ENCODE data around the gene ADSS1.

DNA sequence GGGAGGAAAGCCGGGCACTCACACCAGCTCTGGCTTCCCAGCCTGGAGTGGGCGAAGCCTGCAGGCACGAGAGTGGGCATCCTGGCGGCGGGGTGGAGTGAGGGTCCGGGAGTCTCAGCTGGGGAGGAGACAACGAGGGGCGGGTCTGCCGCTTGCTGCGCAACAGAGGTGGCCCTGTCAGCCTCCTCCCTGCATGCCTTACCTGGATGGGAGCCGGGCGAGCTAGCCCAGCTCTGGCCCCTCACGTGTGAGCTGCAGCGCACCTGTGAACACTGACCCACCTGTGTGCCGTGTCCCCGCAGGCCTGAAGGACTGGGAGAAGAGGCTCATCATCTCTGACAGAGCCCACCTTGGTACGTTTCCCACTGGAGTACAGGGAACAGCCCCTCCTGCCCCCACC is 15.0 kb downstream of the ADSS1 start:
- TF ChIP-seq, protein P1, sequence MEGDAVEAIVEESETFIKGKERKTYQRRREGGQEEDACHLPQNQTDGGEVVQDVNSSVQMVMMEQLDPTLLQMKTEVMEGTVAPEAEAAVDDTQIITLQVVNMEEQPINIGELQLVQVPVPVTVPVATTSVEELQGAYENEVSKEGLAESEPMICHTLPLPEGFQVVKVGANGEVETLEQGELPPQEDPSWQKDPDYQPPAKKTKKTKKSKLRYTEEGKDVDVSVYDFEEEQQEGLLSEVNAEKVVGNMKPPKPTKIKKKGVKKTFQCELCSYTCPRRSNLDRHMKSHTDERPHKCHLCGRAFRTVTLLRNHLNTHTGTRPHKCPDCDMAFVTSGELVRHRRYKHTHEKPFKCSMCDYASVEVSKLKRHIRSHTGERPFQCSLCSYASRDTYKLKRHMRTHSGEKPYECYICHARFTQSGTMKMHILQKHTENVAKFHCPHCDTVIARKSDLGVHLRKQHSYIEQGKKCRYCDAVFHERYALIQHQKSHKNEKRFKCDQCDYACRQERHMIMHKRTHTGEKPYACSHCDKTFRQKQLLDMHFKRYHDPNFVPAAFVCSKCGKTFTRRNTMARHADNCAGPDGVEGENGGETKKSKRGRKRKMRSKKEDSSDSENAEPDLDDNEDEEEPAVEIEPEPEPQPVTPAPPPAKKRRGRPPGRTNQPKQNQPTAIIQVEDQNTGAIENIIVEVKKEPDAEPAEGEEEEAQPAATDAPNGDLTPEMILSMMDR (IDR thresholded peaks at IDR 0.05; ENCODE audit: poor library complexity) = no peak
- no peak for TF ChIP-seq EZH2phosphoT487 (IDR thresholded peaks at IDR 0.05; ENCODE audit: low read depth, severe bottlenecking, unreplicated experiment)
- TF ChIP-seq EZH2 (IDR thresholded peaks at IDR 0.05; ENCODE audit: borderline replicate concordance) = no peak

Measured in hepatocyte (in vitro differentiated cells).